Stimulated activated CD4-positive, alpha-beta T cell treated with anti-CD3 and anti-CD28 coated beads, Interleukin-12 subunit alpha, Interleukin-12 subunit beta, amount 100 ng/mL, for 48 hours (primary cell): ENCODE results near the gene GNG2.

Experiments
- DNase-seq, 3 donors: peaks; one replicate each; pipeline ENCODE4 v3.0.0-alpha.2; 2020; ENCODE audit warnings: low read depth in 2 of 3, low spot score in 1 of 3

GNG2 gene

DNA sequence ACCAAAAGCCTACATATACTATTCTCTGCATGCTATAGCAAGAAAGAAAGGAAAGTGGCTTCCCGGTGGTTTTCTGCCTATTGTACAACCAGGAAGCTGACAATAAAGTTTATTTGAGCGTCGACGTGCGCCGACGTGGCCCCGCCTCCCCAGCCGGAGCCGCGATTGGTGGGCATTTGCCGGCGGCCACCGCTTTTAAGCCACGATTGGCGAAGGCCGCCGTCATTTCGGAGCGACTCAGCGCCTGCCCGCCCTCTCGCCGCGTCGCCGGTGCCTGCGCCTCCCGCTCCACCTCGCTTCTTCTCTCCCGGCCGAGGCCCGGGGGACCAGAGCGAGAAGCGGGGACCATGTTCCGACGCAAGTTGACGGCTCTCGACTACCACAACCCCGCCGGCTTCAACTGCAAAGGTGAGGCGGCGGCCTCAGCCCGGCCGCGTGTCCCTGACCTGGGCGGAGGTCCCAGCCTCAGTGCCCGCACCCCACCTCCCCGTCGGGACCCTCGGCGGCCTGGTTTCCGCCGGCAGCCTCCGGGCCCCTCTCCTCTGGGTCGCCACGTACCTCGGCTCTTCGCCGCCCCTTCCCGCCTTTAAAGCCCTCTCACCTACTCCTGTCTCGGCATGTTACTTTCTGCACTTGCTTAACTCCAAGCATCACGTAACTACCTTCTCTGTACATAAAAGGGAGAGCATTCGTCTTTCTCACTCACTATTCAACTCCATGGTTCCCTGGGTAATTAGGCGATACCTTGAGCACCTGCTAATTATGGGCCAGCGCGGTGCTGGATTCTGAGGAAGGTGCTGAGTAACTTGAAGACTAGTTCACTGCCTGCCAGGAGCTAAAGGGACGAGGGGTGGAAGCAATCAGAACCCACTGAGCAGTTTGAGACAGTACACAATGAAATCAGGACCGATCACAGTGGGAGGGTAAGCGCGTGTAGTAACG lies 129.2 kb downstream of the GNG2 start, which contains the start of gene RTRAF:
Gene RTRAF (plus strand): TSS at position 254 of the 942 bp plus-strand sequence. CDS start 94 bp downstream, at position 348.
- peak; percentile 83 to 89 (median 86) for DNase-seq

DNA sequence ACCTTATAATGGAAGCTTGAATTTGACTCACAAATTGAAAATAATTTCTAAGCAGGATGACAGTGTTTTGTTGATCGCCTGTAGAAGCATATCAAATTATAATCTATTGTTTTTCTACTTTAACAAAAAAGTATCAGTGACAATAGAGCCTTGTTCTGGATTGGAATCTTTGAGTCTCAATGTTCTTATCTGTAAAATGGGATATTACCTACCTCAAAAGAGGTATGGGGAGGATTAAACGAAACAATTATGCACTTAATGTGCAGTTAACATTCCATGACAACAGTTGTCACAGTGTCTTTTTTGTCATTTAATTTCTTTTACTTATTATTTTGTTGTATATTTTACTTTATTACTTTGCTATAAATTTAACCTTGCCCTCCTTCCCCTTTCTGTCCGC lies 130.1 kb downstream of the GNG2 start:
- DNase-seq = no peak

DNA sequence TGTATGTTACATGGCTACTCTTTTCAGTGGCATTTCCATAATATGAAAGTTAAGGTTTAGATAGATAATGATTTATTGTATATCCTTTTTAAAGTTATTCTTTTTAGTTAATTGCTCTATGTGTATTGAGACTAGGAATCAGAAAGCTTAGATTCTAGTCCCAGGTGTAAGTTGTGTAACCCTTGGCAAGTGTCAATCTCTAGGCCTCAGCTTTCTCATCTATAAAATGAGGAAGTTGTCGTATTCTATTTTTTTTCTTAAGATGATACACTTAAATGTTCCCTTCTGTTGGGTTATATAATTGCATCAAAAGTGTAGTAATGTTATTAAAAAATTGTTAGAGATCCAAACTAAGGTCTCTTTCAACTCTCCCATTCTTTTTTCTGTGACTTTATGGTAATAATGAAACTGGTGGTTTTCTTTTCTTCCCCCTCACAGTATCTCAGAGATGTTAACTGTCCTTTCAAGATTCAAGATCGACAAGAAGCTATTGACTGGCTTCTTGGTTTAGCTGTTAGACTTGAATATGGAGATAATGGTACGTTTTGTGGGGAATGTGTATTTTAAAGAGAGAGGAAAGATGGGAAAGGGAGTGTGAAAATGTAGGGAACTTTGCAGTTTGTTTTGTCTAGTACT lies 133.0 kb downstream of the GNG2 start:
- no peak for DNase-seq

DNA sequence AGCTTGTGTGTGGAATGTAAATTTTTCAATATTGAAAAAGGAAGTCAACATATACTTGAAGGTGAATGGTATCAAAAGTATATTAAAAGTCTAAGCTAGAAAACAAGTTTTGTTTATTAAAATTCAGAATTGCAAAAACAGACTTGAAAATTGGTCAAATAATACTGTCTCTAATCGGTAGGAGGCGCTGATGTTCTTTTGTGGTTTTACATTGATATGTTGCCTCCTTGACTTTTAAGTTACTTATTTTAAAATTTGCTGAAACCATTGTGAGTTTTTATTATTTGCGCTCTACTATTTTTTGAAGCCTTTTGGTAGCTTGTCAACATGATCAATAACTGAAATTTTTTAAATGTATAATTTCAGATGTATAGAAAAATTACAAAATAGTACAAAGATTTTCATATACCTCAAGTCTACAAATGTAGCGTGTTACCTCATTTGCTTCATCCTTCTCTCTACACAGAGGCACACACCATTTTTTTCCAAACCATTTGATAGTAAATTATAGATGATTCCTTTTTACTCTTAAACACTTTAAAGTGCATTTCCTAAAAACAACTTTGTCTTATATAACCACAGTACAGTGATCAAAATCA lies 135.8 kb downstream of the GNG2 start:
- DNase-seq = peak in 1 of 3 donors; percentile 41

DNA sequence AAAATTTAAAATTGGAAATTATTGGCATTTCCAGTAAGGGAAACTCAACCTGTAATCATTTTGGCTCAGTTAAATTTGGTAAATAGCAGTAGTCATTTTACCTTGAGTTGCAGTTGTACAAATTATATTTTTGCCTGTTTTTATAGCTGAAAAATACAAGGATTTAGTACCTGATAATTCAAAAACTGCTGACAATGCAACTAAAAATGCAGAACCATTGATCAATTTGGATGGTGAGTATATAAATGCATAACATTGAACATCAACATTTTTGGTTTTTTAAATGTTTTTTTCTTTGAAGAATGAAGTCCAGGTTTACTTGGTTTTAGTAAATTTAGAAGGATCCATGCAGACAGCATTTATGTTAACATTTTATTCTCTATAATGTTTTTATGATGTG lies 137.9 kb downstream of the GNG2 start:
- DNase-seq = no peak

DNA sequence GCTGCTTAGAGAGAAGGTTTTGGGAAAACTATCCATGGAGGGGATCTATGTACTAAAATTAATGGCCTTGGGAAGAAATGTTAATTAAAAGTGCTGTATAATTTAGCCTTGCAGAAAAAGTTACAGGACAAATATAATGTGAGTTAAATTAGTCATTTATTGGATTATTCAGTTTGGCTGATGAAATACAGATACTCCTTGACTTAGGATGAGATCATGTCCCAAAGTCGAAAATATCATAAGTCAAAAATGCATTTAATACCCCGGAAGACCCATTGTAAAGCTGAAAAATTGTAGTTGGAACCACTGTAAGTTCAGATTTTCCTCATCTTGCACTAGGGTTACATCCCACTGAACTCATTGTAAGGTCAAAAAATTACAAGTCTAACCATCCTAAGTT lies 138.7 kb downstream of the GNG2 start:
- DNase-seq = no peak

DNA sequence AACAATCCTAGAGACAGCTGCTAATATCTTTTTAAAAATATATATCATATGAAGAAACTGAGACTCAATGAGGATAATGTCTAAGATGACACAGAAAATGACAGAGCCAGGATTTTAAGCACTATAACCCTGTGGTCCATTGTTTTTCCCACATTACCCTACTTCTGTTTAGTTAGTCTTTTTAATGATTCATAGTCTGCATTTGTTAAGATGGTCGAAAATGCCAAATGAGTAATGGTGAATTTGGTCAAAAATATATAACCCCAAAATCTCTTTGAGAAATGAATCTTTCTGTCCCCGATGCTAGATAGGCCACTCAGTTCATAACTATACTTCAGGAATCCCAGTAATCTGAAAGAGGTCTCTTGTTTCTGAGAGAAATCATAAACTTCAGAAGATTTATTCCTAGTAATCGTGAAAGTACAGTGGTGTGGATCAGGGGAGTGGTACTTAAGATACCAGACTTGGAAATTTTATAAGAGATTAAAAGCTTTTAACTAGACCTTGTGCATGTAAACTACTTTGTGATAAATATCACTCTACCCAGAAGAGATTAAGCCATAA lies 139.7 kb downstream of the GNG2 start:
- DNase-seq = no peak

DNA sequence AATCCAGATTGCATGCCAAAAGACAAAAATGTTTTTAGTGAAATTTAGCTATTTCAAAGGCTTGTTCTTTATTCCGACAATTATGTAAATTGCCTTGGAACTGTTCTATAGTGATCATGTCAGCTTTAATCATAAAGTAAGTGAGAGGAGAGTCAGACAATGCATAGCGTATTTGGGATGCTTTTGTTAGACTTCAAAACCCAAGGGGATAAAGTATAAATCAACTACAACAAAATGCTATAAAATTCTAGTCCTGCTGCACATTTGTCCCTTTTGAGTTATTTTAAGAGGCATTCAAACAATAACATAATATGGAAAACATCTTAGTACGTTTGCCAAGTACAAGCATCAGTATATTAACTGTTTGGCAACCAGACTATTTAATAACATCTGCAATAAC lies 140.3 kb downstream of the GNG2 start:
- no peak for DNase-seq

DNA sequence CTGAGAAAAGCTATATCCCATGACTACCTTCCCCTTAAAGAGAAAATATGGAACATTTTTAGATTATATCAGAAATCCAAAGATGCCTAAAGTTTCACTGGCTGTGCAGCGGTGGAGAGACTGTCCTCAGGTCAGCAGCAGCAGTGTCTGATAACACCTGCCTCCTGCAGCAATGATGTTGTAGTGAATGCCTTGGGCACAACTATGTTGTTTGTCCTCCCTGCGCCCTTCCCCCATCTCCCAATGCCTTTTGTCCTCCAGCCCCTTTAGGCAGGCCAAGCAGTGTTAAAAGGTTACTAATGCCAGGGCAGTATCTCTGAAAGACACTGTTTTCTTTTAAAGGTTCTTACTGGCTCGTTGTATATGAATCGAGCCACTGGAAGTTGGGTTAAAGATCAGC lies 142.1 kb downstream of the GNG2 start:
- no peak for DNase-seq

DNA sequence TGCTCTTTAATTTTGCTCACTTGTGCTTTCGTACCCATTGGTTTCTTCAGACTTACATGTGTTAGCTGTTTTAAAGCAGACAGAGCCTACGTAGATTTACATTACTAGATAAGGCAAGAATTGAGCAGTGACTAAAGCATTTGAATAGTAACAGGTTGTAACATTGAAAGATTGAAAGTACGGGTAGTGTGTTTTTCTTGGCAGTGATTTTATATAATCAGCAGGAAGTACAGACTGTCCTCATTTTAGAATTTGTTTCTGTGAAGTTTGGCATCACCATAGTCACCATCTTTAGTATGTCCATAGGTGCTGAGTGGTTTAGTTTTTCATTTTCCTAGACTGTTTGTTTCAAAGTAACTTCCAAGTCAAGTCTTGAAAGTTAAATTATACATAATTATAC lies 142.9 kb downstream of the GNG2 start:
- no peak for DNase-seq

DNA sequence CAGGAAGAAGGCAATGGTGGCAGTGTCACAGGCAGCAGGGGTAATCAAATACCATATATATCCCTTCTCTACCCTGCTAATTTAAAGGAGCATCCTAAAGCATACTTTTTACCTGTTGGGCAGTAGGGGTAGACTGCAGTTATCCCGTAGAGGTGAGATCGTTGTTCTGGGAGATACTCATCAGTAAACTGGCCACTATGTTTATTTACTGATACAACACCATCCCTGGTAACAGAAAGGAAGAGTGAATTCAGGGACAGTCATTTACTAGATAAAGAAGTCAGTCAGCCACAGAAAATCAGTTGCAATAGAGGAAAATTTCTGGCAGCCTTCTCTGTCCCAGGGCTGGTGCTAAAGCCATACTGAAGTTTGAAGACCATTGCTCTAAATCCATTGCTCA lies 145.2 kb downstream of the GNG2 start:
- DNase-seq = no peak

DNA sequence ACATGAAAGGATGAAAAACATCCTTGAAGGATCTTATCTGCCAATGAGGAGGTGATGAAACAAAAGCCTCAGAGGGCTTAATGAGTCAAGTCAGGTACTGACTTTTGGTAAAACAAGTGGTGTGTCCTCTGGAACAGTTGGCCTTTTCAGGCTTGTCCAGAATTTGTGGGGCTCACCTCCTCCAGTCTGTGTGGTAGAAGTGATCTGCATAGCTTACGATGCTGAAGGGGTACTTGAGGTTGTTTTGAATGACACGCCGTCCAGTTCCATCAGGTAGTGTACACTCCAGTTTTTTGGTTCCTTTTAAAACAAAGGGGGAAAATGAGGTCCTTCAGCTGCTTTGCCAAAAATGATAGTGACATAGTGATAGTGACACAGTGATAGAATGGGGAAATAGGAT lies 145.9 kb downstream of the GNG2 start:
- DNase-seq = no peak

DNA sequence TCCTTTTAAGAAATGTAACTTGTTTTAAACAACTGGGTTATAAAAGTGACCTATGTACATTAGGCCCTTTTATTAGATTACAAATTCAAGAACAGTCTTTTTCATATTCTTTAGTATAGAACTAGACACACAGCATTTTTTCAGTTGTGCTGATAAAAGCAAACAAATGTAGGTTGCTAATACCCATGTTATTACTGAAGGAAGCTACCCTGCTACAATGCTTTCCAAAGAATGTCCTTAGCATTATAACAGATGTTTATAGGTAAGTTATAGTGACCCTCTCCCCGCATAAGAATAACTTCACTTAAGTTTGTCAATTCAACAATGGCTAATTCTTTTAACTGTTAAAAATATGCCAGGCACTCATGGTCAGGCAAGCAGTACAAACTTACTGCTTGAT lies 146.8 kb downstream of the GNG2 start:
- DNase-seq = no peak

DNA sequence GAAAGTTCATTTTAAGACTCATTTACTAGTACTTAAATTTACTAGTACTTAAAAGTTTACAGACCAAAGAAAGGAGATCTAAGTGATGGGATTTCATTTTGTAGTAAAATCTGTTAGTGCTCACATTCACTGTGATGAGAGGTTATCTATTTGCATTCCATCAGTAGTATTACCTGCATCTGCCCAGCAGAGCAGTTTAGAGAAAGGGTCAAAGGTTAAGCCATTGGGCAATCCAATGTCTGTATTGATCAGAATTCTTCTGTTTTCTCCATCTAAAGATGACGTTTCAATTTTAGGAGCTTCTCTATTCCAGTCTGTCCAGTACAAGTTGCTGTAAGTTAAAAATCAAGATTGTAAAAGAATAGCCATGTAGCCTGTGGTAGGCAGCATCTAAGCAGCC lies 147.2 kb downstream of the GNG2 start:
- no peak for DNase-seq

DNA sequence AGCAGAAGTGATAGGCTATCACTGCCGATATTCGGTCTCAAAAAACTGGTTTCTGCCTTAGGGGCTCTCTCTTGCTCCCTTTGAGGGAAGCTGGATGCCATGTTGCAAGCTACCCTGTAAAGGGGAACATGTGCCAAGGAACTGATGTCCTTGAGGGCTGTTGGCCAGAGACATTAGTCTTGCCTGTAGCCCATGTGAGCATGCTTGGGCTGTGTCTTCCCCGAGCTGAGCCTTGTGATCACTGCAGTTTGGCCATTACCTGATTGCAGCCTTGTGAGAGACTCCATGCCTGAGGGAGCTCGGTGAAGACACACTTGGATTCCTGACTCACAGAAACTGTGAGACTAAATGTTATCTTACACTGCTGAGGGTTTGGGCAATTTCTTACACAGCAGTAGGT lies 147.7 kb downstream of the GNG2 start:
- DNase-seq = no peak

DNA sequence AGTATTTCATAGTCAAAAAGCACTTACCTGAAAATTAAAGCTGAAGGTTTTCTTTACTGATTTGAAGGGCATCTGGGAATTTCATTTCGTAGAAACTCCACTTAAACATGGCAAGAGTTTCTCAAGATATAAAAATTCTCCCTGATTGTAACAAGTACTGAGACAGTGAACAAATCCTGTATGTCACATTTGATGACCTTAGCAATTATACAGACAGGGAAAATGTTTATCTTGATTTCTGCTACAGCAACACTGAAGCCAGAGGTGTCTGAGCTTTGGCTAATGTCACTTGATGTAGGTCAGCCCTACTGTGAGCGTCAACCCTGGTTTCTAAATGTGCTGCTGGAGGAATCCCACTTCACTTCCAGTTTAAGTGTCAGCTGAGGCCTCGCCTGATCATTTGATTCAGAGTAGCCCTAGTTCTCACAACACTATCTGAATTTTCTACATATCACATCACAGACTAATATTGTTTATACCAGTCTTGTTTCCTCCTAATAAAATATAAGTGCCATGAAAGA lies 149.8 kb downstream of the GNG2 start:
- DNase-seq = no peak

DNA sequence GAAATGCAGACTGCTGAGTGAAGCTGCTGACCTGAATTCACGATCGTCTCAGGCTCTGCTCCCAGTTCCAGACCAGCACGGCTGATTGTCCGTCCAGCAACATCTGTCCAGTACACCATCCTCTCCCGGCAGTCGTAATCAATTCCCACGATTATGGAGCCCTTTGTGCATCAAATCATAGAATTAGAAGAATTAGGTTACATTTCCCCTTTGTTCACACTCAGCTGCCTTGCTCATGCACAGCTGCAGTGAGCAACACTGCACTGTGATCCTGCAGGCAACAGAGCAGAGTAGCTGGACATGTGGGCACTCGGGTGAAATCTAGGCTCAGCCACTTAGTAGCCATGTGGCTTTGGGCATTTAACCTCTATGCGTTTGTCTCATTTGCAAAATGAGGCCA lies 151.1 kb downstream of the GNG2 start:
- DNase-seq = no peak

DNA sequence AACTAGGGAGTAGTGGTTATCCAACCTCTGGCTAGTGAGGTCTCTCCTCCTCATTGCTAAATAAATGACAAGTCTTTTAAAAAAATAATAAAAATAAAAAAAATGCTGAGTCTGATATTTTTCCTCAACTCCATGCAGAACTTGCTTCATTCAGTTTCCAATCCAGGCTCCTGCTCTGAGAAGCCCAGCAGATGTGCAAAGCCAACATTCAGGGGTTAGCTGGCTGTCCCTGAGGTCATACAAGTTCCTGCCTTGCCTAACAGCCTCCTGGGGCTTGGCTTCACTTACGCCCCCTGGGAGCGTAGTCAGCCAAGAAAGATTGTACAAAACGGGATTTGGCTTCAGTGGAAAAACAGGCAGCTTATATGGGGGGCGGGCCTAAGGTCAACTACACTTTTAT lies 152.2 kb downstream of the GNG2 start:
- DNase-seq = no peak

DNA sequence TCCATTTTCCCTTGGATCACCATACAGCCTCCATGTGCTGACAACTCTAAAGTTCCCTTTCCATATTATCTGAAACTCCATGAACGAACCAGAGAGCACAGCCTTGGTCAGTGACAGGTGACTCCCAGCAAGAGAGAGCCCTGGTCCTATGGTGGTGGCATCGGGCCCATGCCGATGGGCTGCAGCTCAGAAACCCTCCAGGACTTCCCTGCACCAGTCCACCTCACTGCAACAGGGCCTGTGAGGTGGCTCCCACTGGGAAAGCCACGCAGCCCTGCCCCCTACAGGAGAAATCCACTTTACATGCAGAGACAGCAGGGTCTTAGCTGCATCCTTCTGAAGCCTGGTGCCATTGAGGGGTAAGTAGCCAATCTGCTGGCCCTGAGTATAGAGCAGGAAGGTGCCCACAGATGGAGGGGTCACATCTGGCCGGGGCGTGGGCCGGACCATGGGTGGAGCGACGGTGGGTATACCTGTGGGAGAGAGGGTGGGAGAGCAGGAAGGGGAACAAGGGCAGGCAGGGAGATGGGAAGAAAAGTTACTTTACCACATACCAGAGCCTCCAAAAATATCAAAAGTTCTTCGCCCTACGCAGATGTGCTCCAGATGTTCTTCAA lies 153.7 kb downstream of the GNG2 start:
- no peak for DNase-seq

DNA sequence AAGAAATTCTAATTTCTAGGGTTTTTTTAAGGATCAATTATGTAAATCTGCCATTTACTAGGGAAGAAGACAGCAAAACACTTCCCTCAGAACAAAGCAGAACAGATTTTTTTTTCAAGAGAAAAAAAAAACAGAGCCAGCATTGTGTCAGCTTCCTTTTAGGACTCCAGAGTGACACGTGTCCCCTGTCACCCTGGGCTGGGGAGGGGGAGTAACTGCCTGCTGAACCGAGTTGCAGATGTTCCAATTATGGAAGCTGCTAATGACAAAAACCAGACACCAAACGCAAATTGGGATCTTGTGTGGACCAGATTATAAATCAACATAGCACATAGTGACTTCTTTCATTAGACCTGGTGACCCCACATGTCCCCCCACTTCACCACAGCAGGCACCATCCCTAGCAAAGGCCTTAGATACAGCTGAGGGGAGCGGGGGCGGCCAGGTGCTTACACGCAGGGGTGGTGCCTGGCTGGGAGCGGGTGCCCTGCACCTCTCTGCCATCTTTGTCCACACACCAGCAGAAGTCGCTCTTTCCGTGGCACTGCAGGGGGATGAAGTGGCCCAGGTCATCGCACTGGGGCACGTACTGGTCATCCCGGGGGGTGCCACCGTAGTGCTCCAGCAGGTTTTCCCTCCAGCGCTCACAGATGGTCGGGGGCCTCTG lies 154.3 kb downstream of the GNG2 start:
- no peak for DNase-seq
